ENCODE measurements around the gene POLRMT.
"Not testable (repeated sequence)": the region's sequence is repeated elsewhere in the genome, so short reads cannot be mapped to it uniquely, and the experiment has no call there.

Gene POLRMT

GRCh38 chr19:613732-614567 lies 19.4 kb downstream of the POLRMT start:
- DNase-seq (ENCODE audit: low read depth in 3 of 3, low spot score in 1 of 3) = no peak

- DNase-seq (ENCODE audit: low read depth in 3 of 3, low spot score in 1 of 3) = no peak
Measured at GRCh38 chr19:612941-613340, 20.4 kb downstream of the POLRMT start.

GRCh38 chr19:611481-611868 lies 21.9 kb downstream of the POLRMT start:
- DNase-seq (ENCODE audit: low read depth in 3 of 3, low spot score in 1 of 3) = peak in 1 of 3 donors; percentile 20

GRCh38 chr19:610801-611480 lies 22.4 kb downstream of the POLRMT start:
- DNase-seq (ENCODE audit: low read depth in 3 of 3, low spot score in 1 of 3) = peak in 2 of 3 donors; percentile 22 to 38

GRCh38 chr19:610071-610800 lies 23.1 kb downstream of the POLRMT start:
- no peak for DNase-seq (ENCODE audit: low read depth in 3 of 3, low spot score in 1 of 3)

- no peak for DNase-seq (ENCODE audit: low read depth in 3 of 3, low spot score in 1 of 3)
Measured at GRCh38 chr19:609004-609346, 24.4 kb downstream of the POLRMT start.

- no peak for DNase-seq (ENCODE audit: low read depth in 3 of 3, low spot score in 1 of 3)
Measured at GRCh38 chr19:608155-609003, 25.0 kb downstream of the POLRMT start.

GRCh38 chr19:607301-608154 lies 25.8 kb downstream of the POLRMT start:
- DNase-seq (ENCODE audit: low read depth in 3 of 3, low spot score in 1 of 3) = no peak

GRCh38 chr19:605061-605971 lies 28.0 kb downstream of the POLRMT start:
- DNase-seq (ENCODE audit: low read depth in 3 of 3, low spot score in 1 of 3) = not testable (repeated sequence)

- no peak for DNase-seq (ENCODE audit: low read depth in 3 of 3, low spot score in 1 of 3)
Measured at GRCh38 chr19:604355-604754, 29.0 kb downstream of the POLRMT start.

GRCh38 chr19:603779-604178 lies 29.6 kb downstream of the POLRMT start:
- DNase-seq (ENCODE audit: low read depth in 3 of 3, low spot score in 1 of 3) = not testable (repeated sequence)

- not testable (repeated sequence) for DNase-seq (ENCODE audit: low read depth in 3 of 3, low spot score in 1 of 3)
Measured at GRCh38 chr19:603302-603639, 30.1 kb downstream of the POLRMT start.

GRCh38 chr19:602391-603301 lies 30.7 kb downstream of the POLRMT start:
- no peak for DNase-seq (ENCODE audit: low read depth in 3 of 3, low spot score in 1 of 3)

GRCh38 chr19:601790-602189 lies 31.5 kb downstream of the POLRMT start:
- DNase-seq (ENCODE audit: low read depth in 3 of 3, low spot score in 1 of 3) = no peak

- no peak for DNase-seq (ENCODE audit: low read depth in 3 of 3, low spot score in 1 of 3)
Measured at GRCh38 chr19:601310-601709, 32.0 kb downstream of the POLRMT start.

- DNase-seq (ENCODE audit: low read depth in 3 of 3, low spot score in 1 of 3) = no peak
Measured at GRCh38 chr19:597406-598315, 35.7 kb downstream of the POLRMT start.

- no peak for DNase-seq (ENCODE audit: low read depth in 3 of 3, low spot score in 1 of 3)
Measured at GRCh38 chr19:596263-596655, 37.1 kb downstream of the POLRMT start.
